OCI-LY3 (cell line): ENCODE results near the gene BTG2.

Experiments
- EZH2phosphoT487 ChIP-seq: fragments of 200-600 bp; shearing (Covaris generic); IDR thresholded peaks from 2 replicates; pipeline ENCODE4 v1.6.1; 2018; ENCODE audit warnings: antibody characterized with exemption, mixed run types, low read depth
- TF ChIP-seq, protein P1 (sequence below): fragments of 200-600, 300-600 bp; sonication (generic); IDR thresholded peaks from 2 replicates; pipeline ENCODE4 v1.5.1; 2014; ENCODE audit warnings: antibody characterized with exemption, low read length, low read depth

DNA sequence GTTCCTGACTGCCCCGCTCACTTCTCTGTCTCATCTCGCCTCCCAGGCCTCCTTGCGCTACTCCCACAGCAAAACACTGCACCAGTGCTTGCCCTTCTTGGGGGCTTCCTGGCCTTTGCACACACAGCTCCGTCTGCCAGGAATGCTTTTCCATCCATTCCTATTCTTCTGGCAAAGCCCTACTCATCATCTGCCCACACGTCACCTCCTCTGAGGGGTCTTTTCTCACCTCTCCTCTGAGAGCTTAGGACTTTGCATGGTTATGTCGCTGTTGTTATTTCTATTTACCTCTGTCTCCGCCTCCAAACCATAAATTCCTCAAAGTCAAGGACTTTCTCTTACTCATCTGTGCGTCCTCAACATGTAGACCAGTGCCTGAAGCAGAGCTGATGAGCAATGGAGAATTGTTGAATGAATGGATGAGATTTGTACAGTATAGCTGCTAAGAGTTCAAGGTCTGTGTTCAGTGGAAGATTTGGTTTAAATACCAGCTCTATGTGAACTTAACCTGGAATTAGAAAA is 26.4 kb upstream of the BTG2 start:
- TF ChIP-seq, protein P1, sequence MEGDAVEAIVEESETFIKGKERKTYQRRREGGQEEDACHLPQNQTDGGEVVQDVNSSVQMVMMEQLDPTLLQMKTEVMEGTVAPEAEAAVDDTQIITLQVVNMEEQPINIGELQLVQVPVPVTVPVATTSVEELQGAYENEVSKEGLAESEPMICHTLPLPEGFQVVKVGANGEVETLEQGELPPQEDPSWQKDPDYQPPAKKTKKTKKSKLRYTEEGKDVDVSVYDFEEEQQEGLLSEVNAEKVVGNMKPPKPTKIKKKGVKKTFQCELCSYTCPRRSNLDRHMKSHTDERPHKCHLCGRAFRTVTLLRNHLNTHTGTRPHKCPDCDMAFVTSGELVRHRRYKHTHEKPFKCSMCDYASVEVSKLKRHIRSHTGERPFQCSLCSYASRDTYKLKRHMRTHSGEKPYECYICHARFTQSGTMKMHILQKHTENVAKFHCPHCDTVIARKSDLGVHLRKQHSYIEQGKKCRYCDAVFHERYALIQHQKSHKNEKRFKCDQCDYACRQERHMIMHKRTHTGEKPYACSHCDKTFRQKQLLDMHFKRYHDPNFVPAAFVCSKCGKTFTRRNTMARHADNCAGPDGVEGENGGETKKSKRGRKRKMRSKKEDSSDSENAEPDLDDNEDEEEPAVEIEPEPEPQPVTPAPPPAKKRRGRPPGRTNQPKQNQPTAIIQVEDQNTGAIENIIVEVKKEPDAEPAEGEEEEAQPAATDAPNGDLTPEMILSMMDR, result no peak
- no peak for TF ChIP-seq EZH2phosphoT487
